Measurements from ENCODE around the gene CCDC142. TPM values are rescaled to one million over a fixed set of nuclear protein-coding genes. Genes with fewer than 3 reads are reported as not detected.

CCDC142 gene
- total and polyA plus RNA-seq, 2 experiments from 2014 or later = 23.4 to 33.5 TPM

DNA sequence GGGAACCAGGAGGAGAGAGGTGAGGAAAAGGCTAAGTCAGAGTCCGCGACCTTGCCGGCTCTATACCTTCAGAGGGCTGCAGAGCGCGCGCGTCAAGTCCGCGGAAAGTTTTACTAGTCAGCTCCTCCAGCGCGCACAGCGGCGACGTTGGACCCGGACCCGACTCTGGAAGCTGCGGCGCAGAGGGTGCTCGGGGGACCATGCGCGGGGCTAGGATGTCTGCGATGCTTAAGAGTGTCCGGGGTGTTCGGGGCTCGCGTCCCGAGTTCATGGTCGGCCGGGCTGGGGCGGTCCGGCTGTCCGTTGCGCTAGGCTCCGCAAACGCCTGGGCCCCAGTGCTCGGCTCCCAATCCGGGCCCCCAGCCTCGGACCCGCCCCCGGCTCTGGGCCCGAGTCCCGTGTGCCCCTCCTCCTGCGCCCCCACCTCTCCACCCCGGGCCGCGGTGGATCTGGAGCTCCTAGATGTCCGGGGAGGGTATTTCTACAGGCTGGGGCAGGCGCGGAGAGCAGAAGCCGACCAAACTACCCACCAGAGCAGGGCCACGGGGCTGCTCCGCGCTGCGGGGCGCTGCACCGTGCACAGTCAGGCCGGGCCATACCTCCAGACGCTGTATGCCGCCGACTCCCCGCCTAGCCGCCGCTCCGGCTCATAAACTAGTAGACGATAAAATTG, 16.6 kb upstream of the CCDC142 start, which contains the start of gene LBX2:
LBX2 (minus strand) TSS at position 337 of the 673 bp plus-strand sequence; CDS start at position 271, 66 bp downstream.
- Histone ChIP-seq H3K36me3 (no peaks in the 10 kb centered on the region), H3K4me3 (peak within 1 kb of the TSS; percentile 28), H3K27ac (no peak within 1 kb of the TSS), H3K4me1 (ENCODE audit: low read depth) (peaks cover 17% of the 10 kb centered on the region), H3K9me3 (ENCODE audit: low read depth) (no peaks in the 10 kb centered on the region), H3K27me3 (peaks cover 96% of the 10 kb centered on the region)
- peak; percentile 32 to 47 for DNase-seq (ENCODE audit: low read depth in 1 of 2, low spot score in 1 of 2)
- TF ChIP-seq, protein P1, sequence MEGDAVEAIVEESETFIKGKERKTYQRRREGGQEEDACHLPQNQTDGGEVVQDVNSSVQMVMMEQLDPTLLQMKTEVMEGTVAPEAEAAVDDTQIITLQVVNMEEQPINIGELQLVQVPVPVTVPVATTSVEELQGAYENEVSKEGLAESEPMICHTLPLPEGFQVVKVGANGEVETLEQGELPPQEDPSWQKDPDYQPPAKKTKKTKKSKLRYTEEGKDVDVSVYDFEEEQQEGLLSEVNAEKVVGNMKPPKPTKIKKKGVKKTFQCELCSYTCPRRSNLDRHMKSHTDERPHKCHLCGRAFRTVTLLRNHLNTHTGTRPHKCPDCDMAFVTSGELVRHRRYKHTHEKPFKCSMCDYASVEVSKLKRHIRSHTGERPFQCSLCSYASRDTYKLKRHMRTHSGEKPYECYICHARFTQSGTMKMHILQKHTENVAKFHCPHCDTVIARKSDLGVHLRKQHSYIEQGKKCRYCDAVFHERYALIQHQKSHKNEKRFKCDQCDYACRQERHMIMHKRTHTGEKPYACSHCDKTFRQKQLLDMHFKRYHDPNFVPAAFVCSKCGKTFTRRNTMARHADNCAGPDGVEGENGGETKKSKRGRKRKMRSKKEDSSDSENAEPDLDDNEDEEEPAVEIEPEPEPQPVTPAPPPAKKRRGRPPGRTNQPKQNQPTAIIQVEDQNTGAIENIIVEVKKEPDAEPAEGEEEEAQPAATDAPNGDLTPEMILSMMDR (IDR thresholded peaks at IDR 0.05; ENCODE audit: low read depth, low read length) = no peak

DNA sequence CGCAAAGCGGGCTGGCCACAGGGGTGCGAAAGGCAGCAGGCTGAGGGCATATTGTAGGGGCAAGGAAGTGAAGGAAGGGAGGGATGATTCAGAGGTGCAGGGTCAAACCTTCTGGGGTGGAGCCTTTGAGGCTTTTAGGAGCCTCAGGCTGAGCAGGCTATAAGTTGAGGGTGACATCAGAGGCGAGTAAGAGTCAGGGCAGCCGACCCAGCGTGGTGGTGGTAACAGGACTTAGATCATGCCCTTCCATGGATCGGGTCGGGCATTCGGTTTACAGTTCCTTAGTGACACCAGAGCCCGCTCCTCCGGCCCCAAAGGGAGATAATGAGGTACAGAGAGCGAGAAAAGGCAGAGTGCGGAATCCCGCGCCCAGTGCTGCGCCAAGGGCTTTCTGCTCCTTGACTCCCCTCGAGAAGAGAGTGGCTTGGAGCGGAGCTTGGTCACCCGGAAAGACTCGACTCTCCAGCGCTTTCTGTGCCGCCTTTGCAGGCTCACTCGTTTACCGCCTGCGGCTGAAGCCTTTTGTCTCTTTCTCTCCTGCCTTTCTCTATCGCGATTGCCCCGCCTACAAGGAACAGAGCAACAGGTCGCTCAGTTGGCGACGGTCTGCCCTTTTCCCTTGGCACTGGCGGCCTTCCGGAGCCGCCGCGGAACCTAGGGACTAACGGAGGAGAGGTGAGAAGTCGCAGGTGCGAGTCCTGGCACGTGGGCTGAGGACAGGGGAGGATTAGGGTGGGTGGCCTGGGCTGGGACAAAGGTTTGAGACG, 15.9 kb upstream of the CCDC142 start:
- no peak overlapping the region for H3K27ac ChIP-seq
- H3K27me3 ChIP-seq = peaks cover 88% of the 10 kb centered on the region
- TF ChIP-seq, protein P1 (IDR thresholded peaks at IDR 0.05; ENCODE audit: low read depth, low read length) = no peak
- peak in 1 of 2 donors; percentile 45 for DNase-seq (ENCODE audit: low read depth in 1 of 2, low spot score in 1 of 2)
- H3K36me3 ChIP-seq = no peaks in the 10 kb centered on the region
- H3K4me1 ChIP-seq (ENCODE audit: low read depth) = peaks cover 17% of the 10 kb centered on the region
- H3K9me3 ChIP-seq (ENCODE audit: low read depth) = no peaks in the 10 kb centered on the region
- peak overlapping the region; percentile 28 for H3K4me3 ChIP-seq

DNA sequence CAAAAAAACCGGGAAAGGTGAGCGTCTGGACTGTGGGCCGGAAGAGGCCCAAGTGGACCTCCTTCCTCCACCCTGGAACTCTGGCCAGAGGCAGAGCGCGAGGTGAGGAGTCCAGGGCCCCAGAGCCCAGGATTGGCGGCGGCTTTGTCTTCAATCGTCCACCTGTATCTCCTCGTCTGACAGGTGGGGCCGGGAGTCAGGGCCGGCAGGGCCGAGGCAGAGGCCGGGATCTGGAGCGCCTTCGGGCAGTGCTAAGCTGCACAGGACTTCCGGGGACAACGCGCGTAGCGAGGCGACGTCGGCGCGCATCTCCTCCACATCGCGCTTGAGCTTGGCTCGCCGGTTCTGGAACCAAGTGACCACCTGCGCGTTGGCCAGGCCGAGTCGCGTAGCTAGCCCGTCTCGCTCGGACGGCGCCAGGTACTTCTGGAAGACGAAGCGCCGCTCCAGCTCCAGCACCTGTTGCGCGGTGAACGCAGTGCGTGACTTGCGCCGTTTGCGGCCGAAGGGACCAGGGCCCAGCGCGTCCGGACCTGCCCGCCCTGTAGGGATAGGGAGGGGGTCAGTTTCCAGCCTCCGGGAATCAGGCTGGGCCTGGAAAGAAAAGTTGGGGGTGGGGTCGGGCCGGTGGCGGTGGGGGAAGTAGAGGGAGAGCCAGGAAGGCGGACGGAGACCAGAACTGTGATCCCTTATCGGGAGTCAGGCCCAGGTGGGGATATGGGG, 15.1 kb upstream of the CCDC142 start:
- Histone ChIP-seq H3K36me3 (peaks cover 4% of the 10 kb centered on the region), H3K9me3 (ENCODE audit: low read depth) (no peaks in the 10 kb centered on the region), H3K27me3 (peaks cover 81% of the 10 kb centered on the region), H3K27ac (no peak overlapping the region), H3K4me3 (peak overlapping the region; percentile 28), H3K4me1 (ENCODE audit: low read depth) (peaks cover 17% of the 10 kb centered on the region)
- TF ChIP-seq, protein P1 (IDR thresholded peaks at IDR 0.05; ENCODE audit: low read depth, low read length) = no peak
- DNase-seq (ENCODE audit: low read depth in 1 of 2, low spot score in 1 of 2) = peak in 1 of 2 donors; percentile 27

DNA sequence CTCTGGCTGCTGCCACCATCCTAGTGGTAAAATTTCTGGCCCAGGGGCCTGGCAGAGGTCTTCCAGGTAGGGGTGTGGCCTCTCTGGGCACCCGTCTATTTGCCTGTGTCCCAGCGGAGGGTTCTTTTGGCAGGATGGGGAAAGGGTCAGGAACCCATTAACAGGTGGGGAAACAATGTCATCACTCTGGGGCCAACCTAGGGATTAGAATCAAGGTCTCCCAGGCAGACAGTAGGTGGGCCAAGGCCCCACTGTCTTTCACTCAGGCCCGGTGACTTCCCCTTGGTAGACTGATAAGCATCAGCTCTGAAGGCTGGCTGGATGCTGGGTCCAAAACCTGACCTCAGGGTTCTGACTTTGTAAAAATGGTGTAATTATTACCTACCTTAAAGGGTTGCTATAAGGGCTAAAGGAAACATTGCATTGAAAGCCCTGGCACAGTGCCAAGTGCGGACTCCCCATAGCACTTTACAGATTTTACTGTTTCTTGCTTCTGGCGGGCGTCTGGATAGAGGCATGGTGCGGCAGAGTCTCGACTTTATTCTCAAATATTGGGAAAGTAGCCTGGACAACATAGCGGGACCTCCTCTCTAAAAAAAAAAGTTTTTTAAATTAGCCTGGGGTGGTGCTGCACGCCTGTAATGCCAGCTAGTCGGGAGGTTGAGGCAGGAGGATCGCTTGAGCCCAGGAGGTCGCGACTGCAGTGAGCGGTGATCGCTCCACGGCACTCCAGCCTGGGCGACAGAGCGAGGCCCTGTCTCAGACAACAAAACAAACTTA, 14.4 kb upstream of the CCDC142 start:
- Histone ChIP-seq H3K4me3 (no peak overlapping the region), H3K27me3 (peaks cover 73% of the 10 kb centered on the region)
- TF ChIP-seq, protein P1 (IDR thresholded peaks at IDR 0.05; ENCODE audit: low read depth, low read length) = no peak

DNA sequence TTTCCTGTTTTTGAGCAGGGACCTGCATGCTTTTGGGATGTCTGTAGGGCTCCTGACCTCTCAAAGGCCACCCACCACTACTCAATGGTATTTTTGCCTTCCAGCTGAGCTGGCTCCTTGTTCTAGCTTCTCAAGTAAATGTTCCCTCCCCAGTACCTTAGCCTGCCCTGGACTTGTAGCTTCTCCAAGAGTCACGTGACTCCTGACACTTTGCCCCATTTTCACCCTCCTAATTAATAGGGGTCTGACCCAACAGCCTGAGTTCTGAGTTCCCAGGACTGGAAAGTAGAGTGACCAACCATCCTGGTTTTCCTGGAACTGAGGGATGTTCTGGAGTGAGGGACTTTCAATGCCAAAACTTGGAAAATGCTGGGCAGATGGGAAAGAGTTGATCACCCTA, 12.6 kb upstream of the CCDC142 start:
- Histone ChIP-seq H3K9me3 (ENCODE audit: low read depth) (no peaks in the 10 kb centered on the region), H3K4me1 (ENCODE audit: low read depth) (peaks cover 17% of the 10 kb centered on the region), H3K27ac (no peak overlapping the region), H3K4me3 (no peak overlapping the region), H3K36me3 (peaks cover 24% of the 10 kb centered on the region), H3K27me3 (peaks cover 56% of the 10 kb centered on the region)
- TF ChIP-seq, protein P1 (IDR thresholded peaks at IDR 0.05; ENCODE audit: low read depth, low read length) = no peak
- DNase-seq (ENCODE audit: low read depth in 1 of 2, low spot score in 1 of 2) = no peak

More for the DNA sequence above, 14.4 kb upstream of the CCDC142 start:
- Histone ChIP-seq H3K9me3 (ENCODE audit: low read depth) (no peaks in the 10 kb centered on the region), H3K4me1 (ENCODE audit: low read depth) (peaks cover 17% of the 10 kb centered on the region), H3K27ac (no peak overlapping the region), H3K36me3 (peaks cover 10% of the 10 kb centered on the region)
- no peak for DNase-seq (ENCODE audit: low read depth in 1 of 2, low spot score in 1 of 2)
